Measurements from ENCODE around the gene INA. TPM values are rescaled to one million over a fixed set of nuclear protein-coding genes. Genes with fewer than 3 reads are reported as not detected.
"Not testable (repeated sequence)": the region's sequence is repeated elsewhere in the genome, so short reads cannot be mapped to it uniquely, and the experiment has no call there.

Gene INA
- total RNA-seq: under 1 TPM; 0.27 to 0.38 (median 0.32) TPM

DNA sequence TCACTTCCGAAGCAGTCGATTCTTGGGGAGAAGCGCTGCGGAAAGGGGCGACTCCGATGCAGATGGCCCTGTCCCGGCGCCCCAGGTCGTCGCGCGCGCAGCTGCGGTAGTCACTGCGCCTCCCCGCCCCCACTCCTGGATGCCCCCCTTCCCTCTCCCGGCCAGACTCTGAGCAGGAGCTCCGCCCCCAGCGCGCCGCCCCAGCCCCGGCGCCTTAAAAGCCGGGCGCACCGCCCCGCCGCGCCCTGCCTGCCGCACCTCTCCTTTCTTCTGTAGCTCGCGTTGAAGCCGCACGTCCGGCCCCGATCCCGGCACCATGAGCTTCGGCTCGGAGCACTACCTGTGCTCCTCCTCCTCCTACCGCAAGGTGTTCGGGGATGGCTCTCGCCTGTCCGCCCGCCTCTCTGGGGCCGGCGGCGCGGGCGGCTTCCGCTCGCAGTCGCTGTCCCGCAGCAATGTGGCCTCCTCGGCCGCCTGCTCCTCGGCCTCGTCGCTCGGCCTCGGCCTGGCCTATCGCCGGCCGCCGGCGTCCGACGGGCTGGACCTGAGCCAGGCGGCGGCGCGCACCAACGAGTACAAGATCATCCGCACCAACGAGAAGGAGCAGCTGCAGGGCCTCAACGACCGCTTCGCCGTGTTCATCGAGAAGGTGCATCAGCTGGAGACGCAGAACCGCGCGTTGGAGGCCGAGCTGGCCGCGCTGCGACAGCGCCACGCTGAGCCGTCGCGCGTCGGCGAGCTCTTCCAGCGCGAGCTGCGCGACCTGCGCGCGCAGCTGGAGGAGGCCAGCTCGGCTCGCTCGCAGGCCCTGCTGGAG lies at the start of gene INA:
INA (plus strand) TSS at position 243 of the 817 bp plus-strand sequence; CDS start at position 317, 74 bp downstream.
- Mint-ChIP-seq H3K27me3 (ENCODE audit: low read depth) (peaks cover 72% of the 10 kb centered on the region), H3K4me1 (ENCODE audit: low read depth) (peaks cover 10% of the 10 kb centered on the region), H3K4me3 (peak within 1 kb of the TSS; percentile 48), H3K9me3 (no peaks in the 10 kb centered on the region), H3K36me3 (ENCODE audit: insufficient read depth) (no peaks in the 10 kb centered on the region)
- no peak for DNase-seq
- ATAC-seq: peak; percentile 83 to 86

DNA sequence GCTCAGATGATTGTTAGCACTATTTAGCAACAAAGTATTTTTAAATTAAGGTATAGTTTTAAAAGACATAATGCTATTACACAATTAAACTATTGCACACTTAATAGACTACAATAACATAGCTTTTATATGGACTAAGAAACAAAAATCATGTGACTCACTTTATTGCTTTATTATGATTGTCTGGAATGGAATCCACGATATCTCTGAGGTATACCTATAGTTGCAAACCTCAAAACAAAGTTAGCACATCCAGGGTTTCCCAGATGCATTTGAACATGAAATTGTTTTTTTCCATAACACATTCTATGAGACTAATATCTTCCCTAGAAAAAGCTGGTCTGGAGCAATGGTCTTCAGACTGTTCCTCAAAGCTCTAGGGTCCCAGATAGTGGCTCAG lies 49.5 kb upstream of the INA start:
- Mint-ChIP-seq H3K36me3 (ENCODE audit: insufficient read depth) (peaks cover 1% of the 10 kb centered on the region), H3K9me3 (peaks cover 12% of the 10 kb centered on the region), H3K27me3 (ENCODE audit: low read depth) (no peaks in the 10 kb centered on the region), H3K4me1 (ENCODE audit: low read depth) (no peaks in the 10 kb centered on the region), H3K4me3 (no peak overlapping the region)
- DNase-seq: no peak
- ATAC-seq: no peak

DNA sequence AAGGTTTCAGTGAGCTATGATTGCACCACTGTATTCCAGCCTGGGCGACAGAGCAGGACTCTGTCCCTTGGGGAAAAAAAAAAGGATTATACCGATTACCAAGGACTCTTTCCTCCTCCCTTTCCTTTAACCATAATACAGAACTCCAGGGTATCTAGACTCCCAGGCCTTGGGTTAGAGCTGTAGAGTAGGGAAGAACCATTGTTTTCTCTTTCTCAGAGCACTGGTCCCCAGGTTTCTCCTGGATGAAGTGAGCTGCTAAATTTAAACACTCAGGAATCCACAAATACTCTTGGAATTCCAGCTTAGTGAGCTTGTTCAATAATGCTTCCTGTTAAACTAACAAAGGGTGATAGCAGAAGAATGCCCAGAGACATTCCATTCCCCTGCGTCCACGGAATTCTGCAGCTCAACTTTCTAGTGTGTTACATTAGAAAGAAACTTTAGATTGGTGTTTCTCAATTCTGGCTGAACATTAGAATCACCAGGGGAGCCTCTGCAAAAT lies 45.8 kb upstream of the INA start:
- Mint-ChIP-seq H3K36me3 (ENCODE audit: insufficient read depth) (no peaks in the 10 kb centered on the region), H3K27me3 (ENCODE audit: low read depth) (peaks cover 2% of the 10 kb centered on the region), H3K4me1 (ENCODE audit: low read depth) (no peaks in the 10 kb centered on the region), H3K9me3 (no peaks in the 10 kb centered on the region), H3K4me3 (no peak overlapping the region)
- no peak for DNase-seq
- no peak for ATAC-seq

DNA sequence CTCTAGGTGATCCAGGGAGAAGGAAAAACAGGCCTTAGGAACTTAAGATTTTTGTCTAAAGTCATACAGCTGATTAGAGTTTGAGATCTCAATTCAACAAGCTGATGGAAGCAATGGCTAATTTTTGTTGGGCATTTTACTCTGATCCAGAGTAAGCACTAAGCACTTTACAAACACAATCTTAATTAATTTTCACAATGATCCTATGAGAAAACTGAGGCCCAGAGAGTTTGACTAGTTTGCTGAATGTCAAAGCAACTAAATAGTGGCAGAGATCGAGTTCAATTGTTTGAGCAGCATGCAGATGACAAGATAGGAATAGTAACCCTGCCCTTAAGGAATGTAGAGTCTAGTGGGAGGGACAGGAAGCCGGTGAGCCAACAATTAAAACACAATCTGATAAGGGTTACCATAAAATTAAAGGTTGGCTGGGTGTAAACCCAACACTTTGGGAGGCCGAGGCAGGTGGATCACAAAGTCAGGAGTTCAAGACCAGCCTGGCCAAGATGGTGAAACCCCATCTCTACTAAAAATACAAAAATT lies 44.7 kb upstream of the INA start:
- Mint-ChIP-seq H3K4me3 (no peak overlapping the region), H3K4me1 (ENCODE audit: low read depth) (no peaks in the 10 kb centered on the region), H3K36me3 (ENCODE audit: insufficient read depth) (no peaks in the 10 kb centered on the region), H3K9me3 (no peaks in the 10 kb centered on the region), H3K27me3 (ENCODE audit: low read depth) (peaks cover 2% of the 10 kb centered on the region)
- no peak for DNase-seq
- ATAC-seq: no peak

DNA sequence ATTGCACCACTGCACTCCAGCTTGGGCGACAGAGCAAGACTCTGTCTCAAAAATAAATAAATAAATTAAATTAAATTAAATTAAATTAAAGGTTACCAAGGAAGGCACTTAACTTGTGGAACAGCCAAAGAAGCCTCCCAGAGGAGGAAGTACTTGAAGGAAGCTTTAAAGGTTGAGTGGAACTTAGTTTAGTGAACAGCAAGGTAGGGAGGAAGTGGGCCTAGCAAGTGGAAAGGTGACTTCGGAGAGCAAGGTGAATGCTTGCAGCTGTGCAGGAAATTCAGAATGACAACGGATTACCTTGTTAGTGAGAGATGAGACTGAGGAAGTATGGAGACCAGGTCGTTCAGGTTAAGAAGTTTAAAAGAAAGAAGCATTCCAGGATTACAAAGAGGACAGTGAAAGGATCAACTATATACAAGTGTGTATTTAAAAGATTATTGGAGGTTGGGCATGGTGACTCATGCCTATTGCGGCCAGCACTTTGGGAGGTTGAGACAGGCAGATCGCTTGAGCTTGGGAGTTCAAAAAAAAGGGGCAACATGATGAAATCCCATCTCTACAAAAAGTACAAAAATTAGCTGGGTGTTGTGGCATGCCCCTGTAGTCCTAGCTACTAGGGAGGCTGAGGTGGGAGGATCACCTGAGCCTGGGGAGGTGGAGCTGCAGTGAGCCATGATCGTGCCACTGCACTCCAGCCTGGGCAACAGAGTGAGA lies 44.0 kb upstream of the INA start:
- DNase-seq: no peak
- no peaks in the 10 kb centered on the region for H3K4me1 Mint-ChIP-seq (ENCODE audit: low read depth)
- no peak overlapping the region for H3K4me3 Mint-ChIP-seq
- peaks cover 2% of the 10 kb centered on the region for H3K27me3 Mint-ChIP-seq (ENCODE audit: low read depth)
- ATAC-seq: no peak
- H3K9me3 Mint-ChIP-seq: no peaks in the 10 kb centered on the region
- H3K36me3 Mint-ChIP-seq (ENCODE audit: insufficient read depth): no peaks in the 10 kb centered on the region

DNA sequence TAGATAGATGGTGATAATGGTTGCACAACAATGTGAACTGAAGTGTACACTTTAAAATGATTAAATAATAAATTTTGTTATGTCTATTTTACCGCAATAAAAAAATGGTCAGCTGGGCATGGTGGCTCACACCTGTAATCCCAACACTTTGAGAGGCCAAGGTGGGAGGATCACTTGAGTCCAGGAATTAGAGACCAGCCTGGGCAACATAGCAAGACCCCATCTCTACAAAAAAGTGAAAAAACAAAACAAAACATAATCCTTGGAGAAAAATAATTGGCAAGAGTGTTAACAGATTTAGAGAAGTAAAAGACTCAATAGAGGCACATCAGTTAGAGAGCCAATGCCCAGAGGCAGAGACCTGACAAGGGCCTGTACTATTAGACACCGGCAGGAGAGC lies 41.2 kb upstream of the INA start:
- no peaks in the 10 kb centered on the region for H3K9me3 Mint-ChIP-seq
- peaks cover 2% of the 10 kb centered on the region for H3K27me3 Mint-ChIP-seq (ENCODE audit: low read depth)
- H3K4me1 Mint-ChIP-seq (ENCODE audit: low read depth): peaks cover 7% of the 10 kb centered on the region
- H3K36me3 Mint-ChIP-seq (ENCODE audit: insufficient read depth): no peaks in the 10 kb centered on the region
- DNase-seq: no peak
- no peak for ATAC-seq
- no peak overlapping the region for H3K4me3 Mint-ChIP-seq

DNA sequence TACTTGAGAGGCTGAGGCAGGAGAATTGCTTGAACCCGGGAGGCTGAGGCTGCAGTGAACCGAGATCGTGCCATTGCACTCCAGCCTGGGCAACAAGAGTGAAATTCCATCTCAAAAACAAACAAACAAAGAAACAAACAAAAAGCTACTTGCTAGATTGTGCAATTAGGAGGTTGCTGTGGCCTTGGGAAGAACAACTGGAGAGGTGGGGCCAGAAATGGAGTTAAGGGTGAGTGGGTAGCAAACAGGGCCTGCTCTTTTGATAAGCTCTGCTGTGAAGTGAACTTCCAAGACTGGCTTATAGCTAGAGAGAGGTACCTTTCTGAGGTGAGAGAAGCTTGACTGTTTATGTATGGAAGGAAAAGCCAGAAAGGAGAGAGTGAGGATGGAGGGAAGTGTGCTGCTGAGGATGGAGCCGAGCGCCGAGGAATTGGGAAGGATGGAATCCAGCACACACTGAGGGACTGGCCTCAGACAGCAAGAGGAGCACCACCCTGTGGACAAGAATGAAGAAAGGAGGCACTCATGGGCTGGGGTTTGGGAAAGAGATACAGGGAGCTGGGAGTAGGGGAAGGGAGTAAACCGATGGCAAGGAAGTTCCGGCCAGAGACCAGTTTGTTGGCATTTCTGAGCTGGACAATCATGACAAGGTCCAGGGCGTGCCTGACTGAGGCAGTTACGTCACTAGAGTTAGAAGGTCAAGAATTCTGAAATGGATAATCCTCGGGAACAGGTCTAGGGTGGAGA lies 38.3 kb upstream of the INA start:
- no peak for DNase-seq
- peaks cover 11% of the 10 kb centered on the region for H3K4me1 Mint-ChIP-seq (ENCODE audit: low read depth)
- H3K4me3 Mint-ChIP-seq: no peak overlapping the region
- H3K9me3 Mint-ChIP-seq: no peaks in the 10 kb centered on the region
- ATAC-seq: no peak
- H3K36me3 Mint-ChIP-seq (ENCODE audit: insufficient read depth): no peaks in the 10 kb centered on the region
- no peaks in the 10 kb centered on the region for H3K27me3 Mint-ChIP-seq (ENCODE audit: low read depth)

DNA sequence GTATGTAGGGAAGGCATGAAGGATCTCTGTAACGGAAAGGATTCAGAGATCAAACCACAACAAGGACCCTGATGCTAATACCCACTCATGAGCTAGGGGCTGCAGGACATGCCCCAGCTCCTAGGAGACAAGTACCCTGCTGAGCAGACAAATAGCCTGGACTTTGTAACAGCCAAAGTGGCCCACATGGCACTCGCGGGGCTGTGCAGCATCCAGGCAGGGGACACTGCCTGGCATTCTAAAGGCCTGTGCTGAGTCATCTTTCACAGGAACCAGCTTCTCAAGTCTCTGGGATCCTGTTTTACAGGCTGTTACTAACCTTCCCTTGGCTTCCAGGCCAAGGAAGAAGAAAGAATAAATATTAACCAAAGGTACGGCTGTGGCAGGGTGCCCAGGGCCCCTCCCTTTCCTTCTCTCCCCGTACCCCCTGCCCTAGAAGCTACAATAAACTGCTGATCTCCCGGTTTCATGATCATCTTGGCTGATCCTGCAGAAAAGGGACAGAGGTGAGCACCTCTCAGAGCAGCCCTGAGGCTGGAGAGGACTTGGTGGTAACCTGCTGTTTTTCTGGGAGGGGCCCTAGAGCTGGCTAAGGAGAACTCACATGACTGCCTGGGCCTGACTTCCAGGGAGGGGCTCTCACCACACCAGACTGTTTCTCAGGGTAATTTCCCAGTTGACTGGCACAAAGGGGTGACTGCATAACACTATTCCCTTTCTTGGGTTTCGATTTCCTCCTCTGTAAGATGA lies 35.5 kb upstream of the INA start:
- ATAC-seq (peak; percentile 25 to 46), DNase-seq (no peak)
- H3K36me3 Mint-ChIP-seq (ENCODE audit: insufficient read depth): no peaks in the 10 kb centered on the region
- H3K4me1 Mint-ChIP-seq (ENCODE audit: low read depth): peaks cover 11% of the 10 kb centered on the region
- H3K9me3 Mint-ChIP-seq: no peaks in the 10 kb centered on the region
- H3K27me3 Mint-ChIP-seq (ENCODE audit: low read depth): peaks cover 7% of the 10 kb centered on the region
- H3K4me3 Mint-ChIP-seq: no peak overlapping the region

DNA sequence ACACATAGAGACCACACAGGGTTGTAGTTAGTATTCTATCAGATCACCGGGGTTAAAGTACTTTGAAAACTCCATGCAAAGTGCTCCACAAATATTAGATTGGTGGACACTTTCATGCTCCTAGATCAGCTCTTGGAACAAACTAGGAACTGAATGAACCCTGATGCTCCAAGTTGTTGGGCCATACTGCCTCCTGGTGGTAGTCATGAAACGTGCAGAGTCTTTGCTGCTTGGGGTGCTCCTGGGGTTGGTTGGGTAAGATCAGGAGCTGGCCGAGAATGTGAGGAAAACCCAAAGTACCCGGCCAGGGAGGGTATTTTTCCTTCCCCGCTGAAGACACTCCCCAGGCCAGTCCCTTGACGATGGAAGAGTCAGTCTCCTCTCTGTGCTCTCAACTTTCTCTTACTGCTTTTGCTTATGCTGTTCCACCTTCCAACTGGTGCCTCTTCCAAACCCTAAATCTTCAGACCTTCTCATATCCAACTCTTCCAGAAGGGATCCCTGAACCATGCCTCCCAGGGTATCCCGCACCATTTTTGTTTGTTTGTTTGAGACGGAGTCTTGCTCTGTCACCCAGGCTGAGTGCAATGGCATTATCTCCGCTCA lies 32.2 kb upstream of the INA start:
- ATAC-seq (peak; percentile 76 to 77), DNase-seq (peak; percentile 53)
- Mint-ChIP-seq H3K4me3 (no peak overlapping the region), H3K9me3 (no peaks in the 10 kb centered on the region), H3K36me3 (ENCODE audit: insufficient read depth) (no peaks in the 10 kb centered on the region), H3K27me3 (ENCODE audit: low read depth) (peaks cover 7% of the 10 kb centered on the region), H3K4me1 (ENCODE audit: low read depth) (peaks cover 11% of the 10 kb centered on the region)

DNA sequence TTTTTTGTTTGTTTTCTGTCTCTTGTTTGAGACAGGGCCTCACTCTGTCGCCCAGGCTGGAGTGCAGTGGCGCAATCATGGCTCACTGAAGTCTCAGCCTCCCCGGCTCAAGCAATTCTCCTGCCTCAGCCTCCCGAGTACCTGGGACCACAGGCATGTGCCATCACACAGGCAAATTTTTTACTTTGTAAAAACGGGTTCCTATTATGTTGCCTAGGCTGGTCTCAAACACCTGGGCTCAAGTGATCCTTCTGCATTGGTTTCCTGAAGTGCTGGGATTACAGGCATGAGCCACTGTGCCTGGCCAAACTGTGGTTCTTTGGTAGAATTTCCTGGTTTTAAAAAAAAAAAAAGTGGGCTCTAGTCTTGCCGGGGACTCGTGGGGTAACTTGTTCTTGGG lies 31.4 kb upstream of the INA start, which contains the start of gene RPEL1:
RPEL1 (plus strand) TSS at position 301 of the 400 bp plus-strand sequence. CDS start 110 bp downstream, outside the sequence.
- not testable (repeated sequence) for H3K9me3 Mint-ChIP-seq; ATAC-seq; H3K27me3 Mint-ChIP-seq (ENCODE audit: low read depth); DNase-seq; H3K36me3 Mint-ChIP-seq (ENCODE audit: insufficient read depth); H3K4me1 Mint-ChIP-seq (ENCODE audit: low read depth); H3K4me3 Mint-ChIP-seq

DNA sequence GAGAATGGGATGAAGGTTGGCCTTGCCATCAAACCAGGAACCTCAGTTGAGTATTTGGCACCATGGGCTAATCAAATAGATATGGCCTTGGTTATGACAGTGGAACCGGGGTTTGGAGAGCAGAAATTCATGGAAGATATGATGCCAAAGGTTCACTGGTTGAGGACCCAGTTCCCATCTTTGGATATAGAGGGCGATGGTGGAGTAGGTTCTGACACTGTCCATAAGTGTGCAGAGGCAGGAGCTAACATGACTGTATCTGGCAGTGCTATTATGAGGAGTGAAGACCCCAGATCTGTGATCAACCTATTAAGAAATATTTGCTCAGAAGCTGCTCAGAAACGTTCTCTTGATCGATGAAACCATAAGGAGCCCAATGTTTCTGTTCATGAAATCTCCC lies 30.6 kb upstream of the INA start:
- H3K4me3 Mint-ChIP-seq: no peak overlapping the region
- ATAC-seq: no peak
- no peak for DNase-seq
- peaks cover 7% of the 10 kb centered on the region for H3K27me3 Mint-ChIP-seq (ENCODE audit: low read depth)
- no peaks in the 10 kb centered on the region for H3K9me3 Mint-ChIP-seq
- no peaks in the 10 kb centered on the region for H3K36me3 Mint-ChIP-seq (ENCODE audit: insufficient read depth)
- H3K4me1 Mint-ChIP-seq (ENCODE audit: low read depth): peaks cover 5% of the 10 kb centered on the region

DNA sequence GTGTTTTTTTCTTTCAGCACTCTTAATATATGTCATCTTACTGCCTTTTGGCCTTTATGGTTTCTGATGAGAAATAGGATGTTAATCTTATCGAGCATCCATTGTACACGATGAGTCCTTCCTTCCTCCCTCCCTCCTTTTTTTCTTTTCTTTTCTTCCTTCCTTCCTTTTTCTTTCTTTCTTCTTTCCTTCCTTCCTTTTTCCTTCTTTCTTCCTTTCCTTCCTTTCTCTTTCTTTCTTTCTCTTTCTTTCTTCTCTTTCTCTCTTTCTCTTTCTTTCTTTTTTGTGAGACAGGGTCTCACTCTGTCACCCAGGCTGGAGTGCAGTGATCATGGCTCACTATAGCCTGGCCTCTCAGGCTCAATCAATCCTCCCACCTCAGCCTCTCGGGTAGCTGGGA lies 22.8 kb upstream of the INA start:
- Mint-ChIP-seq H3K9me3 (peaks cover 4% of the 10 kb centered on the region), H3K4me1 (ENCODE audit: low read depth) (peaks cover 2% of the 10 kb centered on the region), H3K4me3 (no peak overlapping the region), H3K27me3 (ENCODE audit: low read depth) (no peaks in the 10 kb centered on the region), H3K36me3 (ENCODE audit: insufficient read depth) (peaks cover 1% of the 10 kb centered on the region)
- DNase-seq: no peak
- no peak for ATAC-seq
